Hepatocyte (in vitro differentiated cells): ENCODE data around the gene IDH2. TPM values are rescaled to one million over a fixed set of nuclear protein-coding genes. Genes with fewer than 3 reads are reported as not detected.
A peak's percentile ranks its signal among the peaks of the same experiment; 100 is the strongest.

Experiments used
- DNase-seq: peaks from one replicate; pipeline ENCODE4 v3.0.0-alpha.2; 2016; ENCODE audit warnings: low spot score
- H2AFZ ChIP-seq: fragments of 200-600 bp; sonication (generic); 2 replicates; pipeline ENCODE4 v1.6.0; 2016; ENCODE audit warnings: antibody characterized with exemption, mild to moderate bottlenecking
- H3K27ac ChIP-seq: fragments of 200-600 bp; sonication (generic); 2 replicates; pipeline ENCODE4 v1.5.1; 2016; ENCODE audit warnings: mild to moderate bottlenecking
- H3K27me3 ChIP-seq: fragments of 200-600 bp; sonication (generic); 2 replicates; pipeline ENCODE4 v1.6.1; 2016
- H3K36me3 ChIP-seq: fragments of 200-600 bp; sonication (generic); replicated peaks from 2 replicates; pipeline ENCODE4 v1.5.1; 2016; ENCODE audit warnings: low read depth; ENCODE audit not compliant: insufficient read depth
- H3K4me1 ChIP-seq: fragments of 200-600 bp; sonication (generic); 2 replicates; pipeline ENCODE4 v1.5.1; 2016; ENCODE audit warnings: mild to moderate bottlenecking, moderate library complexity; ENCODE audit not compliant: insufficient read depth
- H3K4me2 ChIP-seq: fragments of 200-600 bp; sonication (generic); 2 replicates; pipeline ENCODE4 v1.6.0; 2016
- H3K4me3 ChIP-seq: fragments of 200-600 bp; sonication (generic); 2 replicates; pipeline ENCODE4 v1.5.1; 2016; ENCODE audit warnings: mild to moderate bottlenecking
- H3K79me2 ChIP-seq: fragments of 200-600 bp; sonication (generic); 2 replicates; pipeline ENCODE4 v1.6.0; 2017; ENCODE audit warnings: mild to moderate bottlenecking
- H3K9me2 ChIP-seq: fragments of 200-600 bp; sonication (generic); replicated peaks from 2 replicates; pipeline ENCODE4 v1.6.0; 2017; ENCODE audit warnings: mild to moderate bottlenecking; ENCODE audit not compliant: insufficient read depth
- H3K9me3 ChIP-seq: fragments of 200-600 bp; sonication (generic); 2 replicates; pipeline ENCODE4 v1.5.1; 2016; ENCODE audit warnings: low read depth, mild to moderate bottlenecking
- H4K20me1 ChIP-seq: fragments of 200-600 bp; sonication (generic); 2 replicates; pipeline ENCODE4 v1.6.0; 2016; ENCODE audit warnings: mild to moderate bottlenecking; ENCODE audit not compliant: insufficient read depth, poor library complexity, severe bottlenecking
- EZH2 ChIP-seq: fragments of 200-600 bp; sonication (generic); IDR thresholded peaks from 2 replicates; pipeline ENCODE4 v1.6.1; 2016; ENCODE audit warnings: antibody characterized with exemption, mild to moderate bottlenecking, borderline replicate concordance
- EZH2phosphoT487 ChIP-seq: fragments of 200-600 bp; sonication (generic); IDR thresholded peaks from one replicate; pipeline ENCODE4 v1.6.1; 2018; ENCODE audit warnings: antibody characterized with exemption, mild to moderate bottlenecking, low read depth, moderate library complexity; ENCODE audit not compliant: unreplicated experiment, severe bottlenecking
- WGBS: methylation state at CpG from one replicate; pipeline ENCODE4 v1.1.6; 2016; ENCODE audit warnings: low lambda C conversion rate; ENCODE audit errors: missing lambda C conversion rate; 5-methylcytosine and 5-hydroxymethylcytosine counted together
- polyA plus RNA-seq: library from polyadenylated mRNA; unstranded; fragments of >200 nt; fragmentation: Nextera tagmentation; extraction: Ambion mirVana; gene quantifications from 2 replicates; pipeline ENCODE4 v1.2.1, GENCODE V29; 2016
- small RNA-seq: library from RNA; depleted of rRNA; stranded (forward); fragments of <200 nt; gene quantifications from one replicate; pipeline ENCODE3, GENCODE V24; 2014
- total RNA-seq: library from RNA; depleted of rRNA; stranded (reverse); fragments of >200 nt; gene quantifications from 2 replicates; pipeline ENCODE4 v1.2.3, GENCODE V29; 2014
- TF ChIP-seq, protein P1 (sequence below): fragments of 200-600 bp; sonication (generic); IDR thresholded peaks from 2 replicates; pipeline ENCODE4 v1.5.1; 2016; ENCODE audit warnings: antibody characterized with exemption, mild to moderate bottlenecking; ENCODE audit not compliant: poor library complexity

The IDH2 gene
- total and polyA plus RNA-seq, 2 experiments from 2014 or later, result 163 to 327 TPM

DNA sequence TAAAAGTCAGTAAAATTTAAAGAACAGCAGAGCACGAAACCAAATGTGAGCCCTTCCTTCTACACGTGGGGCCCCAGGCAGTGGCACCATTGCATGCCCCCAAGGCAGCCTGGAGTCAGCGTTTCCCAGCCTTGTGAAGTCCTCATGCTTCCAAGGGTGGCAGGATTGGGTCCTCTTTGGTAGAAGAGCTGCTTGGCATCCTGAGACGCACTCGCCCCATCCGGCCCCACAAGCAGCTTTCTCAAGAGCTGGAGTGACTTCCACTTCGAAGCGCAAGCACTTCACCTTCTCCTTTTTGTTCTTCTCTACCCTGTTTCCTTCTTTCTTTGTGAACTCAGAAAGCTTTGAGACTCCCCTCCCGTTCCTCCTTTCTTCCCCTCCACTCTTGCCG lies 66.4 kb downstream of the IDH2 start:
- no peak overlapping the region for H3K4me3 ChIP-seq
- peaks cover 84% of the 10 kb centered on the region for H3K79me2 ChIP-seq
- H3K9me3 ChIP-seq, result no peaks in the 10 kb centered on the region
- H4K20me1 ChIP-seq, result no peaks in the 10 kb centered on the region
- H2AFZ ChIP-seq, result no peak overlapping the region
- H3K36me3 ChIP-seq, result no peaks in the 10 kb centered on the region
- WGBS, result 83% methylated on average over 7 of the region's 10 CpGs
- H3K27ac ChIP-seq, result peak overlapping the region; percentile 94
- H3K9me2 ChIP-seq, result no peaks in the 10 kb centered on the region
- H3K4me2 ChIP-seq, result no peak overlapping the region
- no peak for DNase-seq
- H3K27me3 ChIP-seq, result no peaks in the 10 kb centered on the region
- TF ChIP-seq EZH2 (no peak), EZH2phosphoT487 (no peak)
- TF ChIP-seq, protein P1, sequence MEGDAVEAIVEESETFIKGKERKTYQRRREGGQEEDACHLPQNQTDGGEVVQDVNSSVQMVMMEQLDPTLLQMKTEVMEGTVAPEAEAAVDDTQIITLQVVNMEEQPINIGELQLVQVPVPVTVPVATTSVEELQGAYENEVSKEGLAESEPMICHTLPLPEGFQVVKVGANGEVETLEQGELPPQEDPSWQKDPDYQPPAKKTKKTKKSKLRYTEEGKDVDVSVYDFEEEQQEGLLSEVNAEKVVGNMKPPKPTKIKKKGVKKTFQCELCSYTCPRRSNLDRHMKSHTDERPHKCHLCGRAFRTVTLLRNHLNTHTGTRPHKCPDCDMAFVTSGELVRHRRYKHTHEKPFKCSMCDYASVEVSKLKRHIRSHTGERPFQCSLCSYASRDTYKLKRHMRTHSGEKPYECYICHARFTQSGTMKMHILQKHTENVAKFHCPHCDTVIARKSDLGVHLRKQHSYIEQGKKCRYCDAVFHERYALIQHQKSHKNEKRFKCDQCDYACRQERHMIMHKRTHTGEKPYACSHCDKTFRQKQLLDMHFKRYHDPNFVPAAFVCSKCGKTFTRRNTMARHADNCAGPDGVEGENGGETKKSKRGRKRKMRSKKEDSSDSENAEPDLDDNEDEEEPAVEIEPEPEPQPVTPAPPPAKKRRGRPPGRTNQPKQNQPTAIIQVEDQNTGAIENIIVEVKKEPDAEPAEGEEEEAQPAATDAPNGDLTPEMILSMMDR, result no peak
- peaks cover 52% of the 10 kb centered on the region for H3K4me1 ChIP-seq

DNA sequence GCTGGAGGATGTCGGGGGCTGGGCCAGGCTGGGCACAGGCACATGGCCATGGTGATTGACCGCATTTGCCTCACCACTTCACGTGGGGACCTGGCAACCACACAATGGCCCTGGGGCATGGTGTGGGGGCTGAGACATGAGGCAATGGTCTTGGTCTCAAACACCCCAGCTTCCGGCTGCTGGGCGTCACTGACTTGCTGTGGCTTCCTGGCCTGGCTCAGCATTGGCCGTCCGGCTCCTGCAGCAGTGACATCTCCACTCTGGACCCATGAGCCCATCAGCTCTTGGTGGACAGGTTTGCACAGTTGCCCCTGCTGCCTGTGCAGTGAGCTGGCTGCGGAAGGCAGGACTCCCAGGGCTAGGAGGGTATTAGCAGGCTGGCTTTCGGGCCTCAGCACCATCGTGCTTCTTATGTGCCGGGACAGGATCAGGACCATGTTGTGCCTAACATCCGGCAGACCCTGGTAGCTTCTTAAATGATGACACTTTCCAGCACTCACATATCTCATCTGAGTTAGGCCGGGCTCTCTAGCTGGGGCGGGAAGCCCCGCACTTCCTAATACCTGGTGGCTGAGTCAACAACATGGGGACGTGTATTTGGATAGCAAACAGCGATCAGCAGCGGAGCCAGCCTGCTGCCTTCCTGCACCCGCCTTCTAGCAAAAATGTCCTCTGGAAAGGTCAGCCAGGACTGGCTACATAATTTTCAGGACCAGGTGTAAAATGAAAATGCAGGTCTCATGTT lies 67.0 kb downstream of the IDH2 start:
- peak; percentile 76 for DNase-seq
- Histone ChIP-seq H3K79me2 (peaks cover 82% of the 10 kb centered on the region), H3K4me3 (no peak overlapping the region), H3K4me1 (peaks cover 47% of the 10 kb centered on the region), H3K27me3 (no peaks in the 10 kb centered on the region), H2AFZ (no peak overlapping the region), H3K36me3 (no peaks in the 10 kb centered on the region), H3K4me2 (peak overlapping the region; percentile 41), H3K9me3 (no peaks in the 10 kb centered on the region), H4K20me1 (no peaks in the 10 kb centered on the region), H3K27ac (peak overlapping the region; percentile 94), H3K9me2 (no peaks in the 10 kb centered on the region)
- WGBS, result 57% methylated on average over 19 of the region's 19 CpGs
- no peak for TF ChIP-seq EZH2phosphoT487
- TF ChIP-seq, protein P1, result no peak
- no peak for TF ChIP-seq EZH2

DNA sequence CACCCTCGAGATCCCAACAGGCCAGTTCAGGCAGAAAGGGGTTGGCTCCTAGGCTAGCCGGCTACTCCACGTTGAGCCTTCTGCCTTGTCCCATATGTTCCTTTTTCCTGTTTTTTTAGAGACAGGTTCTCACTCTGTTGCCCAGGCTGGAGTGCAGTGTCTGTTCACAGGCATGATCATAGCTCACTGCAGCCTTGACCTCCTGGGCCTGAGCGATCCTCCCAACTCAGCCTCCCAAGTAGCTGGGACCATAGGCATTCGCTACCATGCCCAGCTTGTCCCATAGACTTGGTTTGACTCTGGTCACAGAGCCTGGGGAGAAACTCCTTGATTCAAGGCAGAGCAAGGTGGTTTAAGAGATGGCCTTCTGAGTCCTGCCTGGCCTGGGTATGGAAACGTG lies 68.8 kb downstream of the IDH2 start:
- Histone ChIP-seq H3K9me2 (no peaks in the 10 kb centered on the region), H3K4me1 (peaks cover 44% of the 10 kb centered on the region), H3K27ac (peak overlapping the region; percentile 94), H3K36me3 (no peaks in the 10 kb centered on the region), H3K79me2 (peaks cover 80% of the 10 kb centered on the region), H4K20me1 (no peaks in the 10 kb centered on the region), H3K27me3 (no peaks in the 10 kb centered on the region), H3K4me2 (no peak overlapping the region), H2AFZ (no peak overlapping the region), H3K4me3 (no peak overlapping the region), H3K9me3 (no peaks in the 10 kb centered on the region)
- no peak for TF ChIP-seq EZH2phosphoT487
- TF ChIP-seq, protein P1, result no peak
- no peak for TF ChIP-seq EZH2
- 91% methylated on average over 6 of the region's 6 CpGs for WGBS
- no peak for DNase-seq

Small RNAs within 50 kb of the gene (small RNA-seq; reads per million reads assigned to genes)
- gene RF00066, result not detected

Other genes starting within 250 kb of the IDH2 start
- gene AP3S2, start 208.5 kb downstream of the IDH2 start, total RNA-seq, result 51.7 and 61.2 TPM in 2 replicates
- gene AP3S2, start 208.5 kb downstream of the IDH2 start, polyA plus RNA-seq, result 14.2 and 15.6 TPM in 2 replicates
- gene ARPIN, start 189.5 kb downstream of the IDH2 start, total RNA-seq, result 6.8 and 8.6 TPM in 2 replicates
- 3.8 and 6.5 TPM in 2 replicates for gene ARPIN, start 189.5 kb downstream of the IDH2 start, polyA plus RNA-seq
- gene ZNF710, start 101.1 kb downstream of the IDH2 start, total RNA-seq, result 14.2 and 17.2 TPM in 2 replicates
- 14.5 and 19.7 TPM in 2 replicates for gene ZNF710, start 101.1 kb downstream of the IDH2 start, polyA plus RNA-seq
- gene SEMA4B, start 98.9 kb upstream of the IDH2 start, total RNA-seq, result 19.2 and 27.8 TPM in 2 replicates
- gene SEMA4B, start 98.9 kb upstream of the IDH2 start, polyA plus RNA-seq, result 43.5 and 47.9 TPM in 2 replicates
- 49.6 and 53.3 TPM in 2 replicates for gene CIB1, start 131.5 kb upstream of the IDH2 start, total RNA-seq
- gene CIB1, start 131.5 kb upstream of the IDH2 start, polyA plus RNA-seq, result 161 and 163 TPM in 2 replicates
- 5.1 and 6.8 TPM in 2 replicates for gene GDPGP1, start 131.7 kb upstream of the IDH2 start, total RNA-seq
- 0.56 and 1.7 TPM in 2 replicates for gene GDPGP1, start 131.7 kb upstream of the IDH2 start, polyA plus RNA-seq
- not detected in 2 replicates for gene TTLL13, start 147.1 kb upstream of the IDH2 start, total RNA-seq
- 0.27 TPM in 1 of 2 replicates, not detected in the other for gene TTLL13, start 147.1 kb upstream of the IDH2 start, polyA plus RNA-seq
- gene NGRN, start 163.2 kb upstream of the IDH2 start, total RNA-seq, result 62.3 and 65.9 TPM in 2 replicates
- 60.0 and 60.2 TPM in 2 replicates for gene NGRN, start 163.2 kb upstream of the IDH2 start, polyA plus RNA-seq
- 2.1 and 4.1 TPM in 2 replicates for gene ZNF774, start 249.8 kb upstream of the IDH2 start, total RNA-seq
- gene ZNF774, start 249.8 kb upstream of the IDH2 start, polyA plus RNA-seq, result 2.1 and 2.3 TPM in 2 replicates